ENCODE data around the gene DTNBP1. TPM values are rescaled to one million over a fixed set of nuclear protein-coding genes. Genes with fewer than 3 reads are reported as not detected.

DTNBP1 gene
- total and polyA plus RNA-seq, 2 donors (not counting 1 experiment from before 2014, with no cell fraction given), result 9.9 to 13.6 TPM

DNA sequence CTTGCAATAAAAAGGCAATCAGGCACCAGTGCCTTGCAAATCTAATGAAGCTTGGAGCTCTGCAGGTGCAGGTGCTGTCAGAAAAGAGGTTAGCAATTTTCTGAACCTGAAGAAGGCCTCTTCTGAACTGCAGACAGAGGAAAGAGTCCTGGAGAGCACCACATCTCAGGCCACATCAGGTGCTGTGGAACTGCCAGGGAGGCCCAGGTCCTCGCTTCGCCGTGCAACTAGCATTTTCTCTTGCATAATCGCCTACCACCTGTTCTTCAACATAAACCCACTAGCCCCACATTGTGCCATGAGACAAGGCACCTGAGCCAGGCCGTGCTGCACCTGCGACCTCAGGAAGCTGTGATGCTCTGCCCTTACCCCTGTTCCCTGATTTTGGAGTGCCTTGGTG, 187.6 kb downstream of the DTNBP1 start:
- Histone ChIP-seq H3K36me3 (ENCODE audit: control insufficient read depth, insufficient read depth, low read length) (no peaks in the 10 kb centered on the region), H3K79me2 (ENCODE audit: control insufficient read depth, insufficient read depth, low read length) (no peaks in the 10 kb centered on the region), H3K4me1 (ENCODE audit: control insufficient read depth, extremely low read depth, insufficient read depth, low read length) (peaks cover 22% of the 10 kb centered on the region), H3K4me2 (ENCODE audit: extremely low read depth, insufficient read depth, low read length) (no peak overlapping the region), H3K9me3 (ENCODE audit: control insufficient read depth, insufficient read depth, low read depth, low read length) (no peaks in the 10 kb centered on the region), H3K9ac (ENCODE audit: insufficient read depth, low read length) (no peak overlapping the region), H2AFZ (ENCODE audit: low read length) (no peak overlapping the region), H3K27me3 (ENCODE audit: control insufficient read depth, insufficient read depth, low read length) (no peaks in the 10 kb centered on the region), H3K4me3 (replicated peaks in 1 of 4; ENCODE audit: control extremely low read depth in 1 of 4, insufficient read depth in 1 of 4, low read depth in 3 of 4, low read length in 4 of 4) (no peak overlapping the region), H3K27ac (ENCODE audit: insufficient read depth, low read length) (no peak overlapping the region), H4K20me1 (ENCODE audit: control insufficient read depth, extremely low read depth, insufficient read depth, low read length) (no peaks in the 10 kb centered on the region)
- no peak for DNase-seq (ENCODE audit: low read depth in 2 of 2)
- TF ChIP-seq EZH2 (IDR thresholded peaks at IDR 0.05; ENCODE audit: low read length, missing control alignments), result no peak
- TF ChIP-seq, protein P1, sequence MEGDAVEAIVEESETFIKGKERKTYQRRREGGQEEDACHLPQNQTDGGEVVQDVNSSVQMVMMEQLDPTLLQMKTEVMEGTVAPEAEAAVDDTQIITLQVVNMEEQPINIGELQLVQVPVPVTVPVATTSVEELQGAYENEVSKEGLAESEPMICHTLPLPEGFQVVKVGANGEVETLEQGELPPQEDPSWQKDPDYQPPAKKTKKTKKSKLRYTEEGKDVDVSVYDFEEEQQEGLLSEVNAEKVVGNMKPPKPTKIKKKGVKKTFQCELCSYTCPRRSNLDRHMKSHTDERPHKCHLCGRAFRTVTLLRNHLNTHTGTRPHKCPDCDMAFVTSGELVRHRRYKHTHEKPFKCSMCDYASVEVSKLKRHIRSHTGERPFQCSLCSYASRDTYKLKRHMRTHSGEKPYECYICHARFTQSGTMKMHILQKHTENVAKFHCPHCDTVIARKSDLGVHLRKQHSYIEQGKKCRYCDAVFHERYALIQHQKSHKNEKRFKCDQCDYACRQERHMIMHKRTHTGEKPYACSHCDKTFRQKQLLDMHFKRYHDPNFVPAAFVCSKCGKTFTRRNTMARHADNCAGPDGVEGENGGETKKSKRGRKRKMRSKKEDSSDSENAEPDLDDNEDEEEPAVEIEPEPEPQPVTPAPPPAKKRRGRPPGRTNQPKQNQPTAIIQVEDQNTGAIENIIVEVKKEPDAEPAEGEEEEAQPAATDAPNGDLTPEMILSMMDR (conservative IDR thresholded peaks at IDR 0.05 in 1 of 2, IDR thresholded peaks at IDR 0.05 in 1 of 2; ENCODE audit: low read depth in 1 of 2, low read length in 2 of 2), result no peak

DNA sequence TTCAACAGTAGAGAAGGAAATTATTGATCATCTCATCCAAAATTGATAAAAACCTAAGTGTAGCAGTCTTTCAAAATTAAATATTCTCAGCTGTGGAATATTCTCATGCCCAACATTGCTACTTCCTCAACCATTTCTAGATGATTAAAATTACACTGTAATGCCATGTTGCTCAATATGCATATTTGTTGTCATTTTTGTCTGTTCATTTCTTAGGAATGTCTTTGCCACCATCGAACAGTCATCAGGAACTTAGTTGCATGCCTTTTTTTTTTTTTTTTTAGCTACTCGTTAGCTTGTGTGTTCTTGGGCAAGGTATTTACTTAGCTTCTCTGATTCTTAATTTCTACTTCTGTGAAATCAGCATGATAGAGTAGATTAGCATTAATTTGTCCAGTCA, 188.6 kb downstream of the DTNBP1 start:
- no peaks in the 10 kb centered on the region for H3K27me3 ChIP-seq (ENCODE audit: control insufficient read depth, insufficient read depth, low read length)
- no peaks in the 10 kb centered on the region for H4K20me1 ChIP-seq (ENCODE audit: control insufficient read depth, extremely low read depth, insufficient read depth, low read length)
- H2AFZ ChIP-seq (ENCODE audit: low read length), result no peak overlapping the region
- peak; percentile 59 to 62 for DNase-seq (ENCODE audit: low read depth in 2 of 2)
- H3K9ac ChIP-seq (ENCODE audit: insufficient read depth, low read length), result no peak overlapping the region
- H3K27ac ChIP-seq (ENCODE audit: insufficient read depth, low read length), result peak overlapping the region; percentile 52
- TF ChIP-seq, protein P1 (conservative IDR thresholded peaks at IDR 0.05 in 1 of 2, IDR thresholded peaks at IDR 0.05 in 1 of 2; ENCODE audit: low read depth in 1 of 2, low read length in 2 of 2), result no peak
- no peak for TF ChIP-seq EZH2 (IDR thresholded peaks at IDR 0.05; ENCODE audit: low read length, missing control alignments)
- H3K4me1 ChIP-seq (ENCODE audit: control insufficient read depth, extremely low read depth, insufficient read depth, low read length), result peaks cover 20% of the 10 kb centered on the region
- H3K4me3 ChIP-seq (replicated peaks in 1 of 4; ENCODE audit: control extremely low read depth in 1 of 4, insufficient read depth in 1 of 4, low read depth in 3 of 4, low read length in 4 of 4), result no peak overlapping the region
- H3K79me2 ChIP-seq (ENCODE audit: control insufficient read depth, insufficient read depth, low read length), result no peaks in the 10 kb centered on the region
- H3K9me3 ChIP-seq (ENCODE audit: control insufficient read depth, insufficient read depth, low read depth, low read length), result no peaks in the 10 kb centered on the region
- no peaks in the 10 kb centered on the region for H3K36me3 ChIP-seq (ENCODE audit: control insufficient read depth, insufficient read depth, low read length)
- peak overlapping the region; percentile 25 for H3K4me2 ChIP-seq (ENCODE audit: extremely low read depth, insufficient read depth, low read length)

- TF ChIP-seq EZH2 (IDR thresholded peaks at IDR 0.05; ENCODE audit: low read length, missing control alignments), result no peak
- TF ChIP-seq, protein P1 (conservative IDR thresholded peaks at IDR 0.05 in 1 of 2, IDR thresholded peaks at IDR 0.05 in 1 of 2; ENCODE audit: low read depth in 1 of 2, low read length in 2 of 2), result no peak
- H3K27ac ChIP-seq (ENCODE audit: insufficient read depth, low read length), result peak overlapping the region; percentile 52
- peaks cover 20% of the 10 kb centered on the region for H3K4me1 ChIP-seq (ENCODE audit: control insufficient read depth, extremely low read depth, insufficient read depth, low read length)
- peak overlapping the region; percentile 25 for H3K4me2 ChIP-seq (ENCODE audit: extremely low read depth, insufficient read depth, low read length)
- H3K36me3 ChIP-seq (ENCODE audit: control insufficient read depth, insufficient read depth, low read length), result no peaks in the 10 kb centered on the region
- no peak overlapping the region for H3K9ac ChIP-seq (ENCODE audit: insufficient read depth, low read length)
- no peak overlapping the region for H3K4me3 ChIP-seq (replicated peaks in 1 of 4; ENCODE audit: control extremely low read depth in 1 of 4, insufficient read depth in 1 of 4, low read depth in 3 of 4, low read length in 4 of 4)
- H2AFZ ChIP-seq (ENCODE audit: low read length), result no peak overlapping the region
- no peaks in the 10 kb centered on the region for H3K79me2 ChIP-seq (ENCODE audit: control insufficient read depth, insufficient read depth, low read length)
- H3K27me3 ChIP-seq (ENCODE audit: control insufficient read depth, insufficient read depth, low read length), result no peaks in the 10 kb centered on the region
- H3K9me3 ChIP-seq (ENCODE audit: control insufficient read depth, insufficient read depth, low read depth, low read length), result no peaks in the 10 kb centered on the region
- no peaks in the 10 kb centered on the region for H4K20me1 ChIP-seq (ENCODE audit: control insufficient read depth, extremely low read depth, insufficient read depth, low read length)
- peak; percentile 86 to 87 for DNase-seq (ENCODE audit: low read depth in 2 of 2)
Measured at GRCh38 chr6:15473741-15474161, 189.1 kb downstream of the DTNBP1 start.
